T47D (cell line): ENCODE data around the gene ZNF230.

Experiments used
- DNase-seq, 2 experiments: peaks; one replicate each; pipeline versions ENCODE4 v3.0.0 to v3.0.0-alpha.2; 2011 to 2012; ENCODE audit warnings: low read depth in 1 of 2, low spot score in 1 of 2
- JUND ChIP-seq: IDR thresholded peaks from 2 replicates; pipeline ENCODE4 v1.6.1; 2012; ENCODE audit warnings: low read depth
- in situ Hi-C: cut with HindIII; loops from 2 replicates; pipeline ENCODE4 v1.10.0; 2016; ENCODE audit warnings: low sequenced_read_pairs, low pct_unique_long_range_greater_than_20kb

The ZNF230 gene

DNA sequence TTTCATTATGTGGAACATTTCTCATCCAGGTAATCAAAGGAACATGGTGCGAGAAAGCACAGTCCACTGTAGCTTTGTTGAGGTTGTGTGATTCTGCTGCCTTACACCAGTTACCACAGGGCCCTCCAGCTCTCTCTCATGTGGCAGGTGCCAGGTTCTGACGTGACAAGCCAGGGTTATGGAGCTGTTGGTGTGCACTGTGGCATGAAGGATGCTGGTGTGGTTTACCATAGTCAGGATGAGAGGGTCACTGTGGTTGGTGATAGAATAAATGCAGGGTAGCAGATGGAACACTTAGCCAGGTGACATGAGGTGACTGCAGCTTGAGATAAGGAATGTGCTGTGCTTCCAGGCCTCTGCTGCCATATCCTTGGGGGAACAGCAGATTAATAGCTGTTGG, 56.5 kb downstream of the ZNF230 start:
- DNase-seq: no peak
- no peak for TF ChIP-seq JUND
- in situ Hi-C loops: no loop called here

DNA sequence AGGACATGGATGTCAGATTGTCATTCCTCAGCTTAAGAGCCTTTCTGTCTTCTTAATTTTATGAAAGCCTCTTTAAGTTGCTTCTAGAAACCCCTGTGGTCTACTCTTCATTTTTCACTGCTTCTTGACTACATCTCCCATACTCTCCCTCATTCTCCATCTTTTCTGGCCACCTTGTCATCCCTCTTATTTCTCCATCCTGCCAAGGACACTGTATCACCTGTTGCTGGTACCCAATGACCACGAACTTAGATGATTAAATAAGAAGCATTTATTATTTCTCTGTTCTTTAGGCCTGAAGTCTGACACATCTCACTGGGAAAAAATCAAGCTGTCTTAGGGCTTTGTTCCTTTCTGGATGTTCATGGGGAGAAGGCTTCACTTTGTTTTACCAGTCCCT, 58.3 kb downstream of the ZNF230 start:
- in situ Hi-C loops: no loop called here
- DNase-seq: no peak
- no peak for TF ChIP-seq JUND
